ENCODE data around the gene VAC14.

DNA sequence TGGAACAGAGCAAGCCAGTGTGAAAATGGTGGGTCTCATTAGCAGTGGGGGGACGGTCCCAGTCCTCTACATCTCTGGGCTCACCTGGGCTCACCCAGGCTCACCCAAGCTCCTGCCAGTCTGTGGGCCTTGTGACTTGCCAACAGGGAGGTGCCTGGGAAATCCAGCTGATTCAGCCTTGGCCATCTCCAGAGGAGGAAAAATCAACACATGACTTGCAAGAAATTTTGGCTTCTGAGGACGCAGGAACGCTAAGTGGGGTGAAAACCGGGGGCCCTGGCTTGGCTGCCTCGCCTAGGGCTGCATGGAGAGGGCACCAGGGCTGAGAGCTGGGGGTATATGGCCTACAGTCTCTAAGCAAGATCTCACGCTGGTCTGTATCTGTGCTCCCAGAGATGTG, 47.7 kb downstream of the VAC14 start:
- TF ChIP-seq, protein P1, sequence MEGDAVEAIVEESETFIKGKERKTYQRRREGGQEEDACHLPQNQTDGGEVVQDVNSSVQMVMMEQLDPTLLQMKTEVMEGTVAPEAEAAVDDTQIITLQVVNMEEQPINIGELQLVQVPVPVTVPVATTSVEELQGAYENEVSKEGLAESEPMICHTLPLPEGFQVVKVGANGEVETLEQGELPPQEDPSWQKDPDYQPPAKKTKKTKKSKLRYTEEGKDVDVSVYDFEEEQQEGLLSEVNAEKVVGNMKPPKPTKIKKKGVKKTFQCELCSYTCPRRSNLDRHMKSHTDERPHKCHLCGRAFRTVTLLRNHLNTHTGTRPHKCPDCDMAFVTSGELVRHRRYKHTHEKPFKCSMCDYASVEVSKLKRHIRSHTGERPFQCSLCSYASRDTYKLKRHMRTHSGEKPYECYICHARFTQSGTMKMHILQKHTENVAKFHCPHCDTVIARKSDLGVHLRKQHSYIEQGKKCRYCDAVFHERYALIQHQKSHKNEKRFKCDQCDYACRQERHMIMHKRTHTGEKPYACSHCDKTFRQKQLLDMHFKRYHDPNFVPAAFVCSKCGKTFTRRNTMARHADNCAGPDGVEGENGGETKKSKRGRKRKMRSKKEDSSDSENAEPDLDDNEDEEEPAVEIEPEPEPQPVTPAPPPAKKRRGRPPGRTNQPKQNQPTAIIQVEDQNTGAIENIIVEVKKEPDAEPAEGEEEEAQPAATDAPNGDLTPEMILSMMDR (IDR thresholded peaks at IDR 0.05): no peak
- TF ChIP-seq EZH2 (IDR thresholded peaks at IDR 0.05): no peak
- TF ChIP-seq EZH2phosphoT487 (IDR thresholded peaks at IDR 0.05): no peak
